Transverse colon (tissue), 4 donors: ENCODE data around the gene LEPROT. TPM values are rescaled to one million over a fixed set of nuclear protein-coding genes. Genes with fewer than 3 reads are reported as not detected.

Experiments used
- DNase-seq: peaks from one replicate; pipeline ENCODE4 v3.0.0-alpha.2; 2019
- H3K27ac ChIP-seq, 4 donors: fragments of 200-600 bp; sonication (generic); 2 replicates each; pipeline ENCODE4 v1.5.1; 2016 to 2018; ENCODE audit warnings: inconsistent platforms in 4 of 4
- H3K27me3 ChIP-seq: fragments of 200-600 bp; sonication (generic); 2 replicates; pipeline ENCODE4 v1.5.1; 2017; ENCODE audit warnings: inconsistent platforms
- H3K36me3 ChIP-seq, 4 donors: fragments of 200-600 bp; sonication (generic); 2 replicates each; pipeline ENCODE4 v1.5.1; 2017 to 2019; ENCODE audit warnings: inconsistent platforms in 4 of 4
- H3K4me1 ChIP-seq, 4 donors: fragments of 200-600 bp; sonication (generic); 2 replicates each; pipeline ENCODE4 v1.5.1; 2017 to 2020; ENCODE audit warnings: inconsistent platforms in 4 of 4
- H3K4me3 ChIP-seq, 4 donors: fragments of 200-600 bp; sonication (generic); 1 replicate in 1 of 4; 2 replicates in 3 of 4; pipeline versions ENCODE4 v1.5.1 to v1.6.1; 2017 to 2019; ENCODE audit warnings: inconsistent platforms in 4 of 4
- H3K9me3 ChIP-seq, 2 donors: fragments of 200-600 bp; sonication (generic); 2 replicates each; pipeline ENCODE4 v1.5.1; 2017 to 2019; ENCODE audit warnings: inconsistent platforms in 2 of 2
- CTCF ChIP-seq, 5 experiments: fragments of 200-600 bp in 3 of 5; fragments of 450-650 bp in 2 of 5; sonication (generic) in 3 of 5; IDR thresholded peaks; 1 replicate in 2 of 5; 2 replicates in 3 of 5; pipeline ENCODE4 v1.5.1; 2016 to 2017; ENCODE audit warnings: antibody characterized with exemption in 5 of 5, inconsistent platforms in 3 of 5, mild to moderate bottlenecking in 2 of 5, moderate library complexity in 1 of 5
- EP300 ChIP-seq: sonication (generic); formaldehyde crosslinking; IDR thresholded peaks from one replicate; pipeline ENCODE4 v1.6.1; 2017; ENCODE audit warnings: antibody characterized with exemption, low read depth
- POLR2A ChIP-seq: fragments of 450-650 bp; IDR thresholded peaks from one replicate; pipeline ENCODE4 v1.6.1; 2016; ENCODE audit warnings: antibody characterized with exemption, mild to moderate bottlenecking, moderate library complexity
- POLR2AphosphoS5 ChIP-seq, 3 donors: sonication (generic); formaldehyde crosslinking; IDR thresholded peaks; one replicate each; pipeline ENCODE4 v1.6.1; 2016; ENCODE audit warnings: antibody characterized with exemption in 3 of 3
- WGBS, 2 donors: methylation state at CpG; one replicate each; pipeline ENCODE4 v1.1.5; 2018; ENCODE audit warnings: low coverage in 1 of 2; 5-methylcytosine and 5-hydroxymethylcytosine counted together
- in situ Hi-C, 4 donors: fragments of 200-750 bp; cut with MboI; loops; one replicate each; pipeline versions ENCODE4 v1.15.0 to v1.15.1; 2017; ENCODE audit warnings: low sequenced_read_pairs in 3 of 4, low pct_ligation_motif_present in 1 of 4, low pct_unique_long_range_greater_than_20kb in 1 of 4
- intact Hi-C: fragments of 100-400 bp; cut with DNase I; formaldehyde crosslinking; loops from one replicate; pipeline ENCODE4 v1.15.1; 2023; ENCODE audit warnings: low total_unique reads
- small RNA-seq, 4 donors: library from RNA; depleted of rRNA; stranded (forward); fragments of <200 nt; gene quantifications; one replicate each; pipeline ENCODE3, GENCODE V24; 2016
- total RNA-seq, 4 donors: library from RNA; depleted of rRNA; stranded (reverse); fragments of >200 nt; gene quantifications; one replicate each; pipeline ENCODE4 v1.1.0, GENCODE V29; 2016

Gene LEPROT
- total RNA-seq, 4 donors from 2014 or later, result 14.1 to 69.4 (median 36.6) TPM

GRCh38 chr1:65479554-65480204 is 59.2 kb downstream of the LEPROT start:
- intact Hi-C loops, result no loop called here
- no peaks in the 10 kb centered on the region for H3K9me3 ChIP-seq
- in situ Hi-C loops, result no loop called here
- no peaks in the 10 kb centered on the region for H3K4me1 ChIP-seq
- no peaks in the 10 kb centered on the region for H3K27me3 ChIP-seq
- no peak for DNase-seq
- 85 to 93% methylated on average over 2 to 4 of the region's 4 CpGs for WGBS, 2 donors
- no peaks in the 10 kb centered on the region for H3K36me3 ChIP-seq
- H3K27ac ChIP-seq, result no peak overlapping the region
- TF ChIP-seq CTCF (IDR thresholded peaks at IDR 0.05) (no peak), EP300 (no peak), POLR2AphosphoS5 (IDR thresholded peaks at IDR 0.05) (no peak), POLR2A (no peak)
- H3K4me3 ChIP-seq, result no peak overlapping the region

GRCh38 chr1:65480684-65481405 is 60.4 kb downstream of the LEPROT start:
- H3K27ac ChIP-seq, result no peak overlapping the region
- H3K9me3 ChIP-seq, result no peaks in the 10 kb centered on the region
- DNase-seq, result no peak
- H3K4me1 ChIP-seq, result no peaks in the 10 kb centered on the region
- H3K27me3 ChIP-seq, result no peaks in the 10 kb centered on the region
- WGBS, 2 donors, result 90 to 92% methylated on average over 4 of the region's 4 CpGs
- TF ChIP-seq EP300 (no peak), CTCF (IDR thresholded peaks at IDR 0.05) (no peak), POLR2A (no peak), POLR2AphosphoS5 (IDR thresholded peaks at IDR 0.05) (no peak)
- in situ Hi-C loops, result no loop called here
- intact Hi-C loops, result no loop called here
- H3K36me3 ChIP-seq, result no peaks in the 10 kb centered on the region
- H3K4me3 ChIP-seq, result no peak overlapping the region

GRCh38 chr1:65483993-65484754 is 63.7 kb downstream of the LEPROT start:
- Histone ChIP-seq H3K4me3 (no peak overlapping the region), H3K27me3 (no peaks in the 10 kb centered on the region), H3K27ac (no peak overlapping the region), H3K9me3 (no peaks in the 10 kb centered on the region), H3K36me3 (no peaks in the 10 kb centered on the region), H3K4me1 (no peaks in the 10 kb centered on the region)
- intact Hi-C loops, result no loop called here
- in situ Hi-C loops, result no loop called here
- DNase-seq, result no peak
- TF ChIP-seq POLR2A (no peak), POLR2AphosphoS5 (IDR thresholded peaks at IDR 0.05) (no peak), CTCF (IDR thresholded peaks at IDR 0.05) (no peak), EP300 (no peak)
- 71% methylated on average over 8 of the region's 8 CpGs for WGBS, 2 donors

Small RNA genes lying within 50 kb of the gene (small RNA-seq; reads per million reads assigned to genes)
- gene RNU2-15P, result 0 to 0.18 (median 0) reads per million in 4 donors

Other genes with a start within 250 kb of the LEPROT start
- gene DNAJC6, start 111.1 kb upstream of the LEPROT start, total RNA-seq, result 1 to 10 TPM in 3 of 4 donors, under 1 TPM in 1; 0.40 to 2.7 (median 1.7) TPM
- 1 to 10 TPM in 2 of 4 donors, under 1 TPM in 2; 0.37 to 8.4 (median 1.5) TPM for gene LEPR, start within 50 bp of the LEPROT start, total RNA-seq